Loucy (cell line): ENCODE data around the gene MDM4.

ENCODE experiments used
- H2AFZ ChIP-seq: fragments of 200-600 bp; sonication (generic); 2 replicates; pipeline ENCODE4 v1.6.0; 2016; ENCODE audit warnings: antibody characterized with exemption, mild to moderate bottlenecking, low read length, moderate library complexity
- H3F3A ChIP-seq: fragments of 200-600 bp; 2 replicates; pipeline ENCODE4 v1.6.0; 2016; ENCODE audit warnings: antibody characterized with exemption, low read depth, mild to moderate bottlenecking
- H3K27me3 ChIP-seq: fragments of 200-600 bp; sonication (generic); 2 replicates; pipeline ENCODE4 v1.6.1; 2014; ENCODE audit warnings: low read length, mild to moderate bottlenecking; ENCODE audit not compliant: insufficient read depth, poor library complexity, severe bottlenecking
- H3K36me3 ChIP-seq: fragments of 200-600 bp; sonication (generic); 2 replicates; pipeline ENCODE4 v1.6.1; 2016; ENCODE audit warnings: low read length; ENCODE audit not compliant: insufficient read depth
- H3K4me1 ChIP-seq: fragments of 200-600 bp; sonication (generic); 2 replicates; pipeline ENCODE4 v1.5.1; 2014; ENCODE audit warnings: low read length, mild to moderate bottlenecking; ENCODE audit not compliant: insufficient read depth, poor library complexity, severe bottlenecking
- H3K4me2 ChIP-seq: fragments of 200-600 bp; sonication (generic); 2 replicates; pipeline ENCODE4 v1.6.0; 2014; ENCODE audit warnings: antibody characterized with exemption, low read length, low read depth, mild to moderate bottlenecking; ENCODE audit not compliant: poor library complexity, severe bottlenecking
- H3K4me3 ChIP-seq: fragments of 200-600 bp; sonication (generic); 2 replicates; pipeline ENCODE4 v1.5.1; 2014; ENCODE audit warnings: low read length, mild to moderate bottlenecking, mixed read lengths; ENCODE audit not compliant: poor library complexity, severe bottlenecking
- H3K79me2 ChIP-seq: fragments of 200-600 bp; sonication (generic); 2 replicates; pipeline ENCODE4 v1.6.1; 2014; ENCODE audit warnings: low read length; ENCODE audit not compliant: insufficient read depth
- H3K9ac ChIP-seq: fragments of 200-600 bp; sonication (generic); 2 replicates; pipeline ENCODE4 v1.6.0; 2014; ENCODE audit warnings: mild to moderate bottlenecking, low read depth, low read length, moderate library complexity; ENCODE audit not compliant: poor library complexity, severe bottlenecking
- H3K9me2 ChIP-seq: fragments of 200-600 bp; sonication (generic); replicated peaks from 2 replicates; pipeline ENCODE4 v1.6.1; 2016; ENCODE audit warnings: low read depth, low read length, mixed read lengths
- H3K9me3 ChIP-seq: fragments of 200-600 bp; sonication (generic); 2 replicates; pipeline ENCODE4 v1.6.1; 2014; ENCODE audit warnings: mild to moderate bottlenecking, antibody characterized with exemption, low read length, low read depth; ENCODE audit not compliant: insufficient read depth
- H4K20me1 ChIP-seq: fragments of 200-600 bp; sonication (generic); 2 replicates; pipeline ENCODE4 v1.6.0; 2014; ENCODE audit warnings: antibody characterized with exemption, low read length, mild to moderate bottlenecking; ENCODE audit not compliant: insufficient read depth, poor library complexity, severe bottlenecking
- CTCF ChIP-seq: fragments of 200-600 bp; sonication (generic); conservative IDR thresholded peaks from 2 replicates; pipeline ENCODE4 v1.5.1; 2014; ENCODE audit warnings: mild to moderate bottlenecking, antibody characterized with exemption, low read length
- EZH2phosphoT487 ChIP-seq: fragments of 200-600 bp; IDR thresholded peaks from 2 replicates; pipeline ENCODE4 v1.6.1; 2018; ENCODE audit warnings: antibody characterized with exemption, mild to moderate bottlenecking, moderate library complexity, borderline replicate concordance

The MDM4 gene

GRCh38 chr1:204599098-204599497 is 82.9 kb downstream of the MDM4 start:
- no peaks in the 10 kb centered on the region for H3K4me1 ChIP-seq
- H3K4me3 ChIP-seq: no peak overlapping the region
- no peaks in the 10 kb centered on the region for H3F3A ChIP-seq
- no peak overlapping the region for H2AFZ ChIP-seq
- no peak for TF ChIP-seq CTCF
- TF ChIP-seq EZH2phosphoT487: no peak
- H3K4me2 ChIP-seq: no peak overlapping the region
- H3K9me3 ChIP-seq: no peaks in the 10 kb centered on the region
- no peaks in the 10 kb centered on the region for H4K20me1 ChIP-seq
- no peaks in the 10 kb centered on the region for H3K27me3 ChIP-seq
- H3K9me2 ChIP-seq: no peaks in the 10 kb centered on the region
- no peaks in the 10 kb centered on the region for H3K36me3 ChIP-seq
- H3K9ac ChIP-seq: no peak overlapping the region
- no peaks in the 10 kb centered on the region for H3K79me2 ChIP-seq

- H3K4me1 ChIP-seq: no peaks in the 10 kb centered on the region
- no peaks in the 10 kb centered on the region for H3K27me3 ChIP-seq
- no peak overlapping the region for H3K4me3 ChIP-seq
- H2AFZ ChIP-seq: no peak overlapping the region
- no peaks in the 10 kb centered on the region for H3K9me2 ChIP-seq
- H3F3A ChIP-seq: no peaks in the 10 kb centered on the region
- H4K20me1 ChIP-seq: no peaks in the 10 kb centered on the region
- no peak overlapping the region for H3K4me2 ChIP-seq
- H3K36me3 ChIP-seq: no peaks in the 10 kb centered on the region
- no peaks in the 10 kb centered on the region for H3K9me3 ChIP-seq
- no peak overlapping the region for H3K9ac ChIP-seq
- no peaks in the 10 kb centered on the region for H3K79me2 ChIP-seq
- TF ChIP-seq EZH2phosphoT487: no peak
- no peak for TF ChIP-seq CTCF
Measured at GRCh38 chr1:204599596-204599995, 83.4 kb downstream of the MDM4 start.

- H3K9ac ChIP-seq: no peak overlapping the region
- H4K20me1 ChIP-seq: no peaks in the 10 kb centered on the region
- no peaks in the 10 kb centered on the region for H3K79me2 ChIP-seq
- no peaks in the 10 kb centered on the region for H3K9me2 ChIP-seq
- H3K4me1 ChIP-seq: no peaks in the 10 kb centered on the region
- TF ChIP-seq EZH2phosphoT487 (no peak), CTCF (no peak)
- H2AFZ ChIP-seq: no peak overlapping the region
- no peak overlapping the region for H3K4me2 ChIP-seq
- H3K27me3 ChIP-seq: no peaks in the 10 kb centered on the region
- H3K36me3 ChIP-seq: no peaks in the 10 kb centered on the region
- no peaks in the 10 kb centered on the region for H3K9me3 ChIP-seq
- H3F3A ChIP-seq: no peaks in the 10 kb centered on the region
- no peak overlapping the region for H3K4me3 ChIP-seq
Measured at GRCh38 chr1:204600203-204600602, 84.0 kb downstream of the MDM4 start.
